ENCODE measurements around the gene CLEC16A.

DNA sequence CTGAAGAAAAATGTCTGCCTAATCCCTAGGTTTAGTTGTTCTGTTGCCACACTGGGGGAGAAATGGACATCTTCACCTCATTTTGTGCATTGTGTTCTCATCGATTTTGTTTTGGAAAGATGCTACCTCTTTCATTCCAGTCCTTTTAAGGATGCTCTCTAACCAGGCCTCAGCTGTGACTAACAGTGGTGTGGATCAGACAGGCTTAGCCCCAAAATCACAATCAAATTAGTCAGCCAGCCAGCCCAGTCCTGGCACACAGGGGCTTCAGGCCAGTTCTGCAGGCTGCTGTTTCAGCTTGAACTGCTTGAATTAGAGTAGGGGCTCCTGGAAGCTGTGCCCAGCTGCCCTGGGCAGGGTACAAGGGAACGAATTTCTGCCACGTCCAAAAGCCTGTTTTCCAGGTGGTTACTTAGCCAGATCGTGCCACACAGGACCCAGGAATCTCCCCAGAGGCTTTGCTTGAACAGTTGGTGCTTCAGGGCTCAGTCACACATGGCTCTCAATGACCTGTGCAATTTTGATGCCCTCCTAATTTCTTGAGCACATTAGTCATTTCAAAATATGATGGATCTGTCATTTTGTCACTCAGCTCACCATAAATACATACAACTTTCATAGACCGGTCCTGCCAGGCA lies 60.7 kb downstream of the CLEC16A start:
- TF ChIP-seq, protein P1, sequence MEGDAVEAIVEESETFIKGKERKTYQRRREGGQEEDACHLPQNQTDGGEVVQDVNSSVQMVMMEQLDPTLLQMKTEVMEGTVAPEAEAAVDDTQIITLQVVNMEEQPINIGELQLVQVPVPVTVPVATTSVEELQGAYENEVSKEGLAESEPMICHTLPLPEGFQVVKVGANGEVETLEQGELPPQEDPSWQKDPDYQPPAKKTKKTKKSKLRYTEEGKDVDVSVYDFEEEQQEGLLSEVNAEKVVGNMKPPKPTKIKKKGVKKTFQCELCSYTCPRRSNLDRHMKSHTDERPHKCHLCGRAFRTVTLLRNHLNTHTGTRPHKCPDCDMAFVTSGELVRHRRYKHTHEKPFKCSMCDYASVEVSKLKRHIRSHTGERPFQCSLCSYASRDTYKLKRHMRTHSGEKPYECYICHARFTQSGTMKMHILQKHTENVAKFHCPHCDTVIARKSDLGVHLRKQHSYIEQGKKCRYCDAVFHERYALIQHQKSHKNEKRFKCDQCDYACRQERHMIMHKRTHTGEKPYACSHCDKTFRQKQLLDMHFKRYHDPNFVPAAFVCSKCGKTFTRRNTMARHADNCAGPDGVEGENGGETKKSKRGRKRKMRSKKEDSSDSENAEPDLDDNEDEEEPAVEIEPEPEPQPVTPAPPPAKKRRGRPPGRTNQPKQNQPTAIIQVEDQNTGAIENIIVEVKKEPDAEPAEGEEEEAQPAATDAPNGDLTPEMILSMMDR (IDR thresholded peaks at IDR 0.05; ENCODE audit: borderline replicate concordance, extremely low read depth, low read length, poor library complexity, severe bottlenecking), result no peak
- no peak for TF ChIP-seq EZH2 (IDR thresholded peaks at IDR 0.05; ENCODE audit: borderline replicate concordance, low read depth, low read length, severe bottlenecking)
